Measurements from ENCODE around the gene SIX1. TPM values are rescaled to one million over a fixed set of nuclear protein-coding genes. Genes with fewer than 3 reads are reported as not detected.

The SIX1 gene
- total RNA-seq, 2 donors from 2014 or later: 0.13 TPM; not detected in 1

- Histone ChIP-seq H3K9me3 (ENCODE audit: control insufficient read depth, low read length) (no peaks in the 10 kb centered on the region), H3K36me3 (ENCODE audit: control insufficient read depth, insufficient read depth, low read length) (no peaks in the 10 kb centered on the region), H3K27me3 (ENCODE audit: control insufficient read depth, insufficient read depth, low read length, poor library complexity, severe bottlenecking) (peaks cover 32% of the 10 kb centered on the region), H3K9ac (ENCODE audit: extremely low read depth, low read length, poor library complexity, severe bottlenecking) (no peak overlapping the region), H3K4me1 (ENCODE audit: control insufficient read depth, insufficient read depth, low read length) (no peaks in the 10 kb centered on the region), H3K4me3 (ENCODE audit: low read length) (no peak overlapping the region), H3K27ac (ENCODE audit: low read depth, low read length) (no peak overlapping the region)
- H3K9me3 Mint-ChIP-seq: peaks cover 3% of the 10 kb centered on the region
- H3K27ac Mint-ChIP-seq: no peak overlapping the region
- no peaks in the 10 kb centered on the region for H3K36me3 Mint-ChIP-seq (ENCODE audit: low read depth)
- 87 to 88% methylated on average over 4 to 5 of the region's 5 CpGs for WGBS, 2 experiments (ENCODE audit: insufficient coverage in 1 of 2, insufficient read length in 1 of 2)
- no peak for TF ChIP-seq CTCF (conservative IDR thresholded peaks at IDR 0.05)
- peaks cover 52% of the 10 kb centered on the region for H3K27me3 Mint-ChIP-seq (ENCODE audit: insufficient read depth)
- no peak overlapping the region for H3K4me3 Mint-ChIP-seq
- peaks cover 23% of the 10 kb centered on the region for H3K4me1 Mint-ChIP-seq
- no peak for DNase-seq
Measured at GRCh38 chr14:60622210-60622916, 26.9 kb downstream of the SIX1 start.

- Histone ChIP-seq H3K27ac (ENCODE audit: low read depth, low read length) (no peak overlapping the region), H3K27me3 (ENCODE audit: control insufficient read depth, insufficient read depth, low read length, poor library complexity, severe bottlenecking) (peaks cover 32% of the 10 kb centered on the region), H3K4me3 (ENCODE audit: low read length) (no peak overlapping the region), H3K4me1 (ENCODE audit: control insufficient read depth, insufficient read depth, low read length) (no peaks in the 10 kb centered on the region), H3K36me3 (ENCODE audit: control insufficient read depth, insufficient read depth, low read length) (no peaks in the 10 kb centered on the region), H3K9ac (ENCODE audit: extremely low read depth, low read length, poor library complexity, severe bottlenecking) (no peak overlapping the region), H3K9me3 (ENCODE audit: control insufficient read depth, low read length) (no peaks in the 10 kb centered on the region)
- DNase-seq: no peak
- Mint-ChIP-seq H3K36me3 (ENCODE audit: low read depth) (no peaks in the 10 kb centered on the region), H3K4me1 (peaks cover 30% of the 10 kb centered on the region), H3K27me3 (ENCODE audit: insufficient read depth) (peaks cover 45% of the 10 kb centered on the region), H3K27ac (no peak overlapping the region), H3K9me3 (peaks cover 3% of the 10 kb centered on the region), H3K4me3 (no peak overlapping the region)
- TF ChIP-seq CTCF (conservative IDR thresholded peaks at IDR 0.05): no peak
Measured at GRCh38 chr14:60621386-60621785, 27.9 kb downstream of the SIX1 start.

GRCh38 chr14:60618241-60618640, 31.0 kb downstream of the SIX1 start:
- TF ChIP-seq CTCF (conservative IDR thresholded peaks at IDR 0.05): no peak
- peaks cover 3% of the 10 kb centered on the region for H3K9me3 ChIP-seq (ENCODE audit: control insufficient read depth, low read length)
- Mint-ChIP-seq H3K4me1 (peaks cover 31% of the 10 kb centered on the region), H3K4me3 (no peak overlapping the region), H3K36me3 (ENCODE audit: low read depth) (no peaks in the 10 kb centered on the region), H3K27ac (no peak overlapping the region), H3K27me3 (ENCODE audit: insufficient read depth) (peaks cover 27% of the 10 kb centered on the region), H3K9me3 (peaks cover 7% of the 10 kb centered on the region)
- DNase-seq: no peak
- H3K9ac ChIP-seq (ENCODE audit: extremely low read depth, low read length, poor library complexity, severe bottlenecking): no peak overlapping the region
- H3K27ac ChIP-seq (ENCODE audit: low read depth, low read length): no peak overlapping the region
- no peaks in the 10 kb centered on the region for H3K36me3 ChIP-seq (ENCODE audit: control insufficient read depth, insufficient read depth, low read length)
- peaks cover 13% of the 10 kb centered on the region for H3K27me3 ChIP-seq (ENCODE audit: control insufficient read depth, insufficient read depth, low read length, poor library complexity, severe bottlenecking)
- 75 to 90% methylated on average over 1 to 2 of the region's 2 CpGs for WGBS, 2 experiments (ENCODE audit: insufficient coverage in 1 of 2, insufficient read length in 1 of 2)
- H3K4me1 ChIP-seq (ENCODE audit: control insufficient read depth, insufficient read depth, low read length): peaks cover 2% of the 10 kb centered on the region
- H3K4me3 ChIP-seq (ENCODE audit: low read length): no peak overlapping the region

Data from endodermal cell (in vitro differentiated cells).